22Rv1 (cell line): Measurements from ENCODE around the gene KPRP.

ENCODE experiments used
- ZFX ChIP-seq: fragments of 450-650 bp; IDR thresholded peaks from 2 replicates; pipeline ENCODE4 v1.6.1; 2017; ENCODE audit warnings: antibody characterized with exemption, borderline replicate concordance
- TF ChIP-seq, protein P1 (sequence below): fragments of 450-650 bp; IDR thresholded peaks from 2 replicates; pipeline ENCODE4 v1.5.1; 2017; ENCODE audit warnings: mild to moderate bottlenecking

DNA sequence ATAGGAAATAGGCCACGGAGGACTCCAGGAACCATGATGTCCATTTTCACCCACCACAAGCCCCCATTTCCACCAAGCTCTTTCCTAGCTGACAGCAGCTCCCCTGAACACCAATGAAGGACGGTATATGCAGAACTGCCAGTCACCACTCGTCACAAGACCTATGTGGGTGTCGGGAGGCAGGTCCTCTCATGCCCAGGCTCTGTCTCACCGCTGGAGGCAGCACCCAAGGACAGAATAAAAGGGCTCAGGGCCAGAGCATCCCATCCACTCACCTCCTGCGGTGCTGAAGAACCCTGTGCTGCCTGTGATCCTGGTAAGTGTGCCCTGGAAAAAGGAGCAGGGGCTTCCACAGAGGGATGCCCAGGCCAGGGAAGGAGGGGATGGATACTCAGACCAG lies 17.1 kb downstream of the KPRP start, which contains the start of gene LCE1F:
- TF ChIP-seq, protein P1, sequence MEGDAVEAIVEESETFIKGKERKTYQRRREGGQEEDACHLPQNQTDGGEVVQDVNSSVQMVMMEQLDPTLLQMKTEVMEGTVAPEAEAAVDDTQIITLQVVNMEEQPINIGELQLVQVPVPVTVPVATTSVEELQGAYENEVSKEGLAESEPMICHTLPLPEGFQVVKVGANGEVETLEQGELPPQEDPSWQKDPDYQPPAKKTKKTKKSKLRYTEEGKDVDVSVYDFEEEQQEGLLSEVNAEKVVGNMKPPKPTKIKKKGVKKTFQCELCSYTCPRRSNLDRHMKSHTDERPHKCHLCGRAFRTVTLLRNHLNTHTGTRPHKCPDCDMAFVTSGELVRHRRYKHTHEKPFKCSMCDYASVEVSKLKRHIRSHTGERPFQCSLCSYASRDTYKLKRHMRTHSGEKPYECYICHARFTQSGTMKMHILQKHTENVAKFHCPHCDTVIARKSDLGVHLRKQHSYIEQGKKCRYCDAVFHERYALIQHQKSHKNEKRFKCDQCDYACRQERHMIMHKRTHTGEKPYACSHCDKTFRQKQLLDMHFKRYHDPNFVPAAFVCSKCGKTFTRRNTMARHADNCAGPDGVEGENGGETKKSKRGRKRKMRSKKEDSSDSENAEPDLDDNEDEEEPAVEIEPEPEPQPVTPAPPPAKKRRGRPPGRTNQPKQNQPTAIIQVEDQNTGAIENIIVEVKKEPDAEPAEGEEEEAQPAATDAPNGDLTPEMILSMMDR: no peak
- no peak for TF ChIP-seq ZFX
